Renal pelvis (tissue), 4 donors: Measurements from ENCODE around the gene MAD1L1. TPM values are rescaled to one million over a fixed set of nuclear protein-coding genes. Genes with fewer than 3 reads are reported as not detected.

Experiments
- DNase-seq: peaks from one replicate; pipeline ENCODE4 v3.0.0-alpha.2; 2013
- polyA plus RNA-seq, 3 donors: library from polyadenylated mRNA; unstranded; fragments of 120-200 nt; gene quantifications; one replicate each; pipeline ENCODE4 v1.2.1, GENCODE V29; 2013; ENCODE audit not compliant: insufficient read length in 3 of 3

MAD1L1 gene
- polyA plus RNA-seq, 3 donors = 27.0 to 27.6 (median 27.3) TPM

DNA sequence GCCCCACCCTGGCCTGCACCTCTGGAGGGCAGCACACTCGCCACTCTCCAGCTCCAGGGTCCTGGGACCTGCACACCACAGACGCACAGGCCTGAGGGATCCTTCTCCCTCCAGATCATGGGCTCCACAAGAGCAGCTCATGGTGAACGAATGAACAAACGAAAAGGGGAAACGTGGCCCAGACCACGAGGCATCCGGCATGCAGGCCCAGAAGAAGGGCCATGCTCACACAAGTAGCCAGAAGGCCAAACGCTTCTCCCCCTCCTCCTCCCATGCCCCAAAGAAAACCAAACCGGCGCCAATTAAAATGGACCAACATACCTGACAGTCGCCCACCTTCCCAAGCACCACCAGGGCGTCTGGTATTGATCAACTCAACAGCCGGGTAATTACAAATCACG lies 30.4 kb downstream of the MAD1L1 start:
- no peak for DNase-seq

DNA sequence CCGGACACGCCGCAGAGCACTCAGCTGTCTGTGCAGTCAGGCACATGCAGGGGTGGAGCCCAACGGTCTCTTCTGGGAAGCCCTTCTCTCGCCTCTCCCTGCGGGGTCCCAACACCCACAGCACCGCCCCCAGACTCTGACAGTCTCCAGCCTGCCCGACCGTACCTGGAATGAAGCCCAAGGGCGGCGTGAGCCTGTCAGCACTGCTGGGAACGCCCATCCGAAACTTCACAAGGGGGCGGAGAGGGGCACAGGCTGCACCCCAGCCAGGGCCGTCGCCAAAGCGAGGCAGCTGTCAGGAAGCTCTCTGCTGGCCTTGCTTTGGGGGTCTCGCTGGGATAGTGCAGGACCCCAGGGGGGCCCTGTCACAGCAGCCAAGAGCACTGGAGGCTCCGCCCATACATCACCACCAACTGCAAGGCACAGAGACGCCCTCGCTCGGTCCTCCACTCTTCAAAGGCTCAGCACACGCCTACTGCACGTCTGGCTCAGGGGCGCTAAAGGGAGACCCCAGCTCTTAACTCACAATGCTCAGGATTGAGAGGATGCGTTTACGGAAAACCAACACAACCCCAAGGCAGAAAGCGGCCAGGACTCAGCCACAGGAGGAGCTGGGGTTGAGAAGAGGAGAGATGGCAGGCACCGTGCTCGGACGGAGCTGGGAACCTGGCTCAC lies 30.9 kb downstream of the MAD1L1 start:
- no peak for DNase-seq

DNA sequence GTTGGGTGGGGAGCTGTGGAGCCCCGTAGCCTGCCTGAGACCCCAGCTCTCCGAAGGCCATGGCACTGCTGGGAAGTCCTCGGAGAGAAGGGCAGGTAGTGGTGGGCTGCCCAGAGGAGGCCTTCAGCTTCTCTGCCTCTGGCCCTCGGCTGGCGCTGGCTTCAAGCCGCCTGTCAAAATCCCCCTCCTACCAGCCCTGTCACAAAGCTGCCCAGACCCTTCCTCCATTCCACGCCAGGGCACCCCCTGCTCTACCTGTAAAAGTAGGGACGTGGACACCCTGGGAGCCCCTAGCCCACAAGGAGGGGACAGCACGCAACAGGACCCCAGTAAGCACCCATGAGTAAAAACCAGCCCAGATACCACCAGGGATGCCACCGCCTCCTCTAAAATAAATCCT lies 31.6 kb downstream of the MAD1L1 start:
- no peak for DNase-seq

DNA sequence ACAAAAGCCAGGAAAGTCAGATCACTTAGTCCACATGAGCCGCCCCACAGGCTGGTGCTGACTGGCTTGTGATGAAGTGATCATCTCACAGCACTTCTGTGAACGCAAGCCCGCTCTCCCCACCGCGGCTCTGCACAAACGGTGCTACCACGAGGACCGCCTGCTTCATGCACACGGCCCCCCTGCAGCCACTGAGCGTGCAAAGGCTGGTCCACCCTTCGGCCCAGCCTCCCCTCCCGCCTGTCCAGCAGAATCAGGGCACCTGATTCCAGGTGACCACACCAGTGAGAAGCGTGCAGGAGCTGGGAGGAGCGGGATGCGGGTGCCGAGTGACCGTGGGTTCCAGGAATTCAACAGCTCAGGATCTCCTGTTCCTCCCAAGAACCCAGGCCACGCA lies 32.2 kb downstream of the MAD1L1 start:
- no peak for DNase-seq

DNA sequence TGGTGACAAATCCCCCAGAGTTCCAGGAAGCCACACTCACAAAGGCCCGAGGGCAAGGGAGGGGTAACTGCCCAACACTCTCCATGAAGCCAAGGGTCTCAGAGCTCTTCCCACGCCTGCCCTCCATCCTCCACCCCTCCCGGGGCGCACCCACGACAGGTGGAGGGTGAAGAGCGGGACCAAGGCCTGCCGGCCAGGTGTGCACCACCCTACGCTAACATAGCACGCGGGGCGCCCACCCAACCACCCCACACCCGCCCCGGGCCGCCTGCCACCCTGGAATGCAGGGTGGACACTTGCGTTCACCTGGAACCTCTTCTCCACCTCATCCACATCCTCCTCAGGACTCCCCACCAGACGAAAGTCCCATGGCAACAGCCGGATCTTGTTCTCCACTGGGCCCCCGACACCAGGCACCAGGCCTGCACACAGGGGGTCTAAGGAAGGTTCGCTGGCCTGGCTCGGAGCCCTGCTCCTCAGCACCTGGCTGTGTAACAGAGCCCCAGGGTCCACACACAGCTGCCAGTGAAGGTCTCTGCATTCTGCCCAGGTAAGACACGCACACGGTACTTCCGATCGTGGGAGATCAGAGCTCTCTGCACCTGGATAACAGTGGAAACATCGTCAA lies 32.7 kb downstream of the MAD1L1 start:
- no peak for DNase-seq

DNA sequence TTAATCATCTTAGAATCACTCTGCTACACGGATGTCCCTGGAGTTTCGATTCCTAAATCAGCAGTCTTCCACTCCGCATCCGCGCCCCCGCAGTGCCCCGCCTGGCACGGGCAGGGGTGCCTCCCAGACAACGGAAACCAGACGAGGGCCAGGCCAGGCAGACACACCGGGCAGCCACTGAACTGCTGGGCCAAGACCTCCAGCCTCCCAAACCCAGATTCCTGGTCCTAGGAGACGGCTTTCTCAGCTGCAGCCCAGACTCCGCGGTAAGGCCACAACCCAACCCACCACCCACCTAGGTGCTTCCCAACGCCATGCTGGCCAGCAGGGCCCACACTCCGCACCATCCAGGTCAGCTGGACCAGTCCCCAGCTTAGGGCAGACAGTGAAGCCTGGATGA lies 33.2 kb downstream of the MAD1L1 start:
- no peak for DNase-seq

DNA sequence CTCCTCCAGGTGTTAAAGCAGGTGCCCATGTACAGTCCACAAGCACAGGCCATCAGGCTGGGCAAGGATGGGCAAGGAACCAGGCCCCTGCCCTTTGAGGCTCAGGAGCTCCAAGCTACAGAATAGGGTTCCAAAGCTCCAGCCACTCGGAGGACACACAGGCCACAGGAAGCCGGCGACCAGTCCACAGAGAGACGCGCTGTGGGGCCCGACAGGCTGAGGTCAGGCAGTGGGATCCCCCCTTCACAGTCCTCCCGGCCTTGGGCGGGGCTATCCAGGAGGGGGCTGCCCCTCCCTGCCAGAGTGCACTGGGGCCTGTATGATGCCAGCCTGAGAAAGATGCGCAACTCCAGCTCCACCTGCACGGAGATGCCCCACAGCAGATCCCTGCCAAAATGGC lies 34.0 kb downstream of the MAD1L1 start:
- no peak for DNase-seq

DNA sequence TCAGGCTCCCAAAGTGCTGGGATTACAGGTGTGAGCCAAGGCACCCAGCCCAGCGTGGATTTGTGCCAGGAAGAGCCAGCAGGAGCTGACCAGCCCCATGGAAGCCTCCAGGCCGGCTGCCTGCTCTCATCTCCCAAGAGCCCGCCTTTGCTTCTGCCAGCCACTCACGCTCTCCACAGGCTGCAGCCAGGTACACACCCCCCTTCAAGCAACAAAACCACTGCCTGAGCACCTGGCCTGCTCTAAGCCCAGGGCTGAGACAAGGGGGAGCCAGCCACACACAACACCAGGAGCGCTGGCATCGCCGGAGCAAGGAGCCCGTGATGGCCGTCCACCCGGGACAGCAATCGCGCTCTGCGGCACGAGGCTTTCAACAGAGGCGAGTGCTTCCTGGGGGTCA lies 34.5 kb downstream of the MAD1L1 start:
- DNase-seq = no peak

DNA sequence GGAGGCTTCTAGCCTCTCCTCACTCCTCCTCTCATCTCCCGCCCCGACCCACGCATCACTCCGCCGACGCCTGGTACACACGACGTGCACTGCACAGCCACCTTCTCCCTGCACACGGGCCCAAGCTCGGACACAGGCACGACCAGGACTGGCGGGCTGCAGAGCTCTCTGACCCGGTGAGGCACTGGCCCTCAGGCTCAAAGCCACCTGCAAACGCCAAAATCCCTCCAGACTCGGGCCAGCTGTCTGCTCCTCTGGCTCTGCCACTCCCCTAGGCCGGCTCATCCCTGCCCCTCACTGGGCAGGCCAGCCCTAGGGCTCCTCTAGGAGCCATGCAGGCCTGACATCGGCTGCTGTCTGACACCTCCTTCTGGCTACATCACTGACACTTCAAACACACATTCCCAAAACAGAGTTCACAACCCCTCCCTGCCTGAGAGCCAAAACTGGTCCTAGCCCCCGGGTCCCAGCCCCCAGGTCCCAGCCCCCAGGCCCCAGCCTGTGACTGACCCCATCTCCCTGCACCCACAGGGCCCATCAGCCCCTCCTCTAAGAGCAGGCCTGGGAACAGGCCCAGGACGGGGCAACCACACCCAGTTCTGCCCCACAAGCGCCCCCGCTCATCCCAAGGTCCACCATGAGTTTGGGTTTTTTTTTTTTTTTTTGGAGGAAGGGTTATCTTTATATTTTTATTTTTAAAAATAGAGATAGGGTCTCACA lies 35.1 kb downstream of the MAD1L1 start:
- no peak for DNase-seq

DNA sequence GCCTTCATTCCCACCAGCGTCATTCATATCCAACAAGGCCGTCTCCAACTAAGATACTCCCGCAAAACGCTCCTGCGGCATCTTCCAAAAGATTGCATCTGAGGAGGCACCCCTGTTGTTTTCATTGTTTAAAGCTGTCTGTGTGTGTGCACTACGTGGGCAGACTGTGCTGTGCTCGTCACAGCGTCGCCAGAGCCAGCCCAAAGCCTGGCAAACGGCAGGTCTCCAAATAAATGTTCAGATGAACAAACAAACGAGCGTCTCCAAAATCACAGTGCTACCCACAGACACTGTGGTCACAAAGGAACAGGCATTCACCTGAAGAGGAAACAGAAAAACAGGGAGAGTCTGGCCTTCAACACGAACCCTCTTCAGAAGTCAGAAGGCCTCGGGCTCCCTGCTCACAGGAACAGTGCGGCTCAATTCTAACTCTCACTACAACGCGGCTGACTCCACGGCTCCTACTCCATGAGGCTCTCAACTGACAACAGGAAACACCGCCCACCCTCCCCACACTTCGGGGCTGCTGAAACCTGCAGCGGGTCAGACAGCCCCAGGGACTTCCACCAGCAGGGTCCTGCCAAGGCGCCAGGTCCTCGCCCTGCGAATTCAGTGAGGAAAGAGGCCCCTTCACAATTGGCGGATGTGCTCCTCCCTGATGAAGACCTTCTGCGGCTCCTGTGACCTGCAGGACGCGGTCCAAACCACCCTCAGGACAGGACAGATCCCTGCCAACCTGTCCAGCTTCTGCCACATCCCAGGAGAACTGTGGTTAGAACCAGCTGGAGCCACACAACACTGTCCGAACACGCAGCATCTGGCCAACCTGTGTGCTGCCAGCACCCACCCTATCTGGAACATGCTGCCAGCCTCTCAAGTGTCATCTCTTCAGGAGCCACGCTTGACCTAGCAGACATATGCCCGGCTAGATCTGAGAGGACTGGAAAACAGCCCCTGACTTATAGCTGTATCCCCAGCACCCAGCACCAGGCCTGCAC lies 36.1 kb downstream of the MAD1L1 start:
- no peak for DNase-seq

DNA sequence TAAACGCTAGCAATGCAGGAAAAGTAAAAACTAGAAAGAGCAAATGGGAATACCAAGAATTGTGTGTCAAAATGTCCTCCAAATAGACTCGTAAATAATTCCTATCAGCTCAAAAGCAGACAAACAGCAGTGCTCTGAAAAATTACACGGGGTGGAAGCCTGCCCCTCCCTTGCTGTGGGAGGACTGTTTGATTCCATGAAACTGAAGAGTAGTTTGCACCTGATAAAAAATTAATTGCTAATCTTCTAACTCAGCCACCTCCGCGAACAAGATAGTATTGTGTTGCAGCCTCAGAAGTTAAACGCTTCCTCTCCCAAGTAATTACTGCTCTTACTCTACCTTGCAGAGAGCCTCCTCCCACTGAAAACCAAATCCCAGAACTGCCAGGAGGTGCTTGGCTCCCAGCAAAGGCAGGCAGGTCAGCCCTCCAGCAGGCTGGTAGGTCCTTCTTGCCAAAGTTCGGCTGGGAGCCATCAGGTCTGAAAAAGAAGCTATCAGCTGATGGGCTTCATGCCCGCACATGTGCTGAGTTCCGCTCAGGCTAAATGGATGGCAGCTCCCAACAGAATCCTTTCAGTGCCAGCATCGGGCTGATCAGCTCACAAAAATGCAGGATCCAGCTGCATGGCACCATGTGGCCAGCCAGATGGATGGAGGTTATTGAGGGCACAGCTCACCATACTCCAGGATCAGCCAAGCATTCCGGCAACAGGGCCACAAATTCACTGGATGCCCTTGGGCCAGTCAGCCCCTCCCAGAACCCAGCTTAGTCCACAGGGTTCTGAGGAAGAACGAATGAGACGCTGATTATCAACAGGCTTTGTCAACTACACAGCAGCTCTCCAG lies 37.1 kb downstream of the MAD1L1 start:
- no peak for DNase-seq

DNA sequence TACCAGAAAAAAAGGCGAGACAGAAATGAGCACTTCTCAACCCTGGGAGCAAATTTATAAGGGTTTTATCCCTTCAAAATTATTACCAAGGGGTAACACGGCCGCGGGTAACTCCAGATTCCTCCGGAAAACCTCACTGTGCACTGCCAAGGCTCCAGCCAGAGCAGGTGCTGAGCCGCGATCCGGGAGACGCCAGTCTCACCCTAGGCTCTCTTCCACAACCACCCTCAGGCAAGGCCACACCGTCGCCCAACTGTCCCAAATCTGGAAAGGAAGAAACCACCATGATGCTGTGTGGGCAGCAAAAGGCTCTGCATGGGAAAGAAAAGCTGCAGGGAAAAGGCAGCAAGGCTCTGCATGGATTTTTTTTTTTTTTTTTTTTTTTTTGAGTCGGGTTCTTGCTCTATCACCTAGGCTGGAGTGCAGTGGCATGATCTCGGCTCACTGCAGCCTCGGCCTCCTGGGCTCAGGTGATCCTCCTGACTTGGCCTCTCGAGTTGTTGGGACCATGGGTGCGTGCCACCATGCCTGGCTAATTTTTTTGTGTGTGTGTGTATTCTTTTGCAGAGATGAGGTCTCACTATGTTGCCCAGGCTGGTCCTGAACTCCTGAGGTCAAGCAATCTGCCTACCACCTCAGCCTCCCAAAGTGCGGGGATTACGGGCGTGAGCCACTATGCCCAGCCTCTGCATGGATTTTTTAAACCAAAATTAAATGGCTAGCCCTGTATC lies 39.0 kb downstream of the MAD1L1 start:
- DNase-seq = no peak

DNA sequence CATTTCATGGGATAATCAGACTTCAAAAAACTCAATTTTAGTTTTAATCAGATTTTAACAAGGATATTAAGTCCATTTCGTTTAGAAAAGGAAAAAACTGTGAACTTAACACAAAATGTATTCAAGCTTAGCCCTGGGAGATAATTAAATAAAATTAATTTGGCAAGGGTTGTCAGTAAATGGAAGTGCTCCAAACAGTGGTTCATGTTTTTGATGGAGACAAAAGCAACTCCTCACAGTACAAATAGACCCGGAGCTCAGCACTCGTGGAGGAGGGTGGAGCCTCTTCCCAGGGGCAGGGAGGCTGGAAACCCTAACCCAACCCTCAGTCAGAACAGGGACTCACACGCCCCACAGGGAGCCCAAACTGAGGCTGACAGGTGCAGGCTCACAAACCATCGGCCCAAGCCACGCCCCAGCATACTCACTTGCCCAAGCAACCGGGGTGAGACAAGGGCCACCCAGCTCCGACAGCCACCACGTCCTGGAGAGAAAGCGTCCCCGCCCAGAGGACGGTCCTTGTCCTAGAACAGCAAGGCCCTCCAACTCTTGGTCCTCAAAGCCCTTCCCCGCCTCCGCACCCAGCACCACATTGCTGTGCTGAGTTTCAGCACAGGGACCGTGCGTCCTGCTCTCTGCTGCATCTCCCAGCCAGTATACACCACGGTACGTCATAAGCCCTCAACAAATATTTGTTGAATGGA lies 39.8 kb downstream of the MAD1L1 start:
- DNase-seq = no peak

DNA sequence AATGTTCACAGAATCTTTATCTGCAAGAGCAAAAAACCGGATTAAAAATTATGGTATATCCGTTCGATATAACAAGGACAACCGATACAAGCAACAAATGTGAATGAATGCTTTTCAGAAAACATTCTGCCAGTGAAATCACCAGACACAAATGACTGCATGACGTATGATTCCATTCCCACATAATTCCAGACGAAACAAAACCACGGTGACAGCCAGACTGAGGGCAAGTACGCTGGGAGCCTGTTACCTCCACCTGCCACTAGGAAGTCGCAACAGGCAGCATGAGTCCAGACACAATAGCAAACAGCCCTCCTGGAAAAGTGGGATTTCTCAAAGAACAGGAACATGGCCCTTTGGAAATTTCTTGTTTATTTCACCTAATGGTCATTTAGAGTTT lies 41.7 kb downstream of the MAD1L1 start:
- no peak for DNase-seq

DNA sequence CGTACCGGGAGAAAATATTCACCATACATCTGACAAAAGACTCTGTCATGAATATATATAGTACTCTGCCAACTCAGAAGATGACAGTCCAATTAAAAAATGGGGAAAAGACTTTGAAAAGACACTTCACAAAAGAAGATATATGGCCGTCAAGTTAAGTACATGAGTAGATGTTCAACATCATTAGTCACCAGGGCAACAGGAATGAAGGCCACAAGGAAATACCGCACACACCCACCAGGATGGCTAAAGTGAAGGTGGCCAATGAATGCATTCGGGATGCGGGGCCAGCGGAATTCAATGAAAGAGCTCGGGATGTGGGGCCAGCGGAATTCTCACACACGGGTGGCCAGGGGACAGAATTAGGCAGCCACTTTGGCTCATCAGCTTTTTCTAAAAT lies 42.2 kb downstream of the MAD1L1 start:
- no peak for DNase-seq

DNA sequence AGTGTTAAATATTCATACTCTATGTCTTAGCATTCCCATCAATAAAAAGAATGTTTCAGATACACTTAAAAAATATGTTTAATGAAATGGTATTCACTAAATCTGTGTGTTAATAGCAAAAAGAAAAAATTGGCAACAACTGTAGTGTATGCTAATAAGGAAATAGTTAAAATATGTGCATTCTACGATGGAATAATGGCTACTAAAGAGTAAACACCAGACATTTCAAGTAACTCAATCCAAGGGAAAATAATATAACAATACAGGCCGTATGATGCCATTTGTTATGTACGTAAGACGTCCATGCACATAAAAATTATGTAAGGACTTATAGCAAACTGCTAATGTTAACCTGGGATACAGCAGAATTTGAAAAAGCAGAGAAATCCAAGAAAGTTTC lies 46.6 kb downstream of the MAD1L1 start:
- no peak for DNase-seq

DNA sequence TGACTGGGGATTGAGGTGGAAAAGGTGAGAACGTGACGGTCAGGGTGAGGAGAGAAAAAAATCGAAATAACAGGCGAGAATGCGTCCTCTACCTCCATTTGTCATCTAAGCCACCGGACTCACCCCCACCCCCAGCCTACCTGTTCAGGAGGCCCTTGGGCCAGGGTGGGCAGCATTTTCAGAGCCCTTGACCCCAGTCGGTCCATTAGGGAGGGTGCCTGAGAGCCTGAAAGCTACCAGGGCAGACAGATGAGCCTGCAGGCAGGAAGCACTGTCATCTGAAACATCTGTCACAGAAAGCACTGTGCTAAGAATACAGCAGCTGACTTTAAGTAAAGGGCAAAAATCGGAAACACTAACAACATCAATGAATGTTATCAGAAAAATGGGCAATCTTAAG lies 47.0 kb downstream of the MAD1L1 start:
- no peak for DNase-seq

DNA sequence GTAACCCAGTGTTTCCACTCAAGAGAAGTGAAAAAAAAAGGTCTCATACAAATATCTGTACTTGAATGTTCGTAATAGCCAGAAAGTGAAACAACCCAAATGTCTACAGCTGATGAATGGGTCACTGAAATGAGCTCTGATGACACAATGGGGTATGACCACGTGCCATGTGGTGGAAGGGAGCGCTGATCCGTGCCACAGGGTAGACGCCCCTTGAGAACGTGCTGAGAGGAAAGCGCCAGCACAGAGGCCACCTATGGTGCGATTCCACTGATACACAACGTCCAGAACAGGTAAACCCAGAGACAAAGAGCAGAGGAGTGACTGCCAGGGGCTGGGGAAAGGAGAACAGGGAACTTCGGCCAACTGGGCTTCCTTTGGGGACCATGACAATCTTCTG lies 50.3 kb downstream of the MAD1L1 start:
- DNase-seq = no peak

DNA sequence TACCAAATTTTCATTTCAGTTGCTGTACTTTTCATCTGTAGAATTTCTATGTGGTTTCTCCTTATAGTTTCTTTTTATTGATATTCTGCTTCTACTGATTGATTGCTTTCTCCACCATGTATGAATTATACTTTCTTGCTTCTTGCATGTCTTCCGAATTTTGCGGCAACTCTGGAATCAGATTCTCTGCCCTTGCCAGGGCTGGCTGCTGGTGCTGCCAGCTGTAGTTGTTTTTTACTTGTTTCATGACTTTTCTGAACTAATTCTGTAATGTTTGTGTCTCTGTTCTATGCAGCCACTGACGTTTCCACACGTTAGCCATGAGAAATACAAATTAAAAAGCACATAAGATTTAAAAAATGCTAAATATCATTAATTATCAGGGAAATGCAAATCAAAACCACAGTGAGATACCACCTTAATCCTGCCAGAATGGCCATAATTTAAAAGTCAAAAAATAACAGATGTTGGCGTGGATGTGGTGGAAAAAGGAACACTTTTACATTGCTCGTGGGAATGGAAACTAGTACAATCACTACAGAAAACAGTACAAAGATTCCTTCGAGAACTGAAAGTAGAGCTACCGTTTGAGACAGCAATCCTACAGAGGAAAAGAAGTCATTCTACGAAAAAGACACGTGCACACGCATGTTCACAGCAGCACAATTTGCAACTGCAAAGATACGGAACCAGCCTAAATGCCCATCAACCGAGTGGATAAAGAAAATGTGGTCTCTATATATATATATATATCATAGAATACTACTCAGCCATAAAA lies 51.5 kb downstream of the MAD1L1 start:
- DNase-seq = no peak
